ENCODE measurements around the gene ZNF837.

ZNF837 gene

GRCh38 chr19:58351990-58352755 is 28.7 kb downstream of the ZNF837 start:
- no peak overlapping the region for H3K4me3 ChIP-seq (ENCODE audit: low read depth, low read length)

- no peak overlapping the region for H3K4me3 ChIP-seq (ENCODE audit: low read depth, low read length)
Measured at GRCh38 chr19:58351558-58351878, 29.3 kb downstream of the ZNF837 start.

GRCh38 chr19:58350871-58351557 is 29.8 kb downstream of the ZNF837 start:
- no peak overlapping the region for H3K4me3 ChIP-seq (ENCODE audit: low read depth, low read length)

GRCh38 chr19:58350001-58350861 is 30.6 kb downstream of the ZNF837 start:
- H3K4me3 ChIP-seq (ENCODE audit: low read depth, low read length): no peak overlapping the region

- no peak overlapping the region for H3K4me3 ChIP-seq (ENCODE audit: low read depth, low read length)
Measured at GRCh38 chr19:58349590-58349989, 31.2 kb downstream of the ZNF837 start.

- H3K4me3 ChIP-seq (ENCODE audit: low read depth, low read length): peak overlapping the region; percentile 68
Measured at GRCh38 chr19:58348080-58348479, 32.8 kb downstream of the ZNF837 start.

- peak overlapping the region; percentile 68 for H3K4me3 ChIP-seq (ENCODE audit: low read depth, low read length)
Measured at GRCh38 chr19:58346961-58347929, 33.6 kb downstream of the ZNF837 start.

GRCh38 chr19:58345558-58345957 is 35.3 kb downstream of the ZNF837 start:
- H3K4me3 ChIP-seq (ENCODE audit: low read depth, low read length): no peak overlapping the region

- no peak overlapping the region for H3K4me3 ChIP-seq (ENCODE audit: low read depth, low read length)
Measured at GRCh38 chr19:58338825-58339558, 41.8 kb downstream of the ZNF837 start.

- no peak overlapping the region for H3K4me3 ChIP-seq (ENCODE audit: low read depth, low read length)
Measured at GRCh38 chr19:58338336-58338735, 42.5 kb downstream of the ZNF837 start.

GRCh38 chr19:58336820-58337219 is 44.0 kb downstream of the ZNF837 start:
- H3K4me3 ChIP-seq (ENCODE audit: low read depth, low read length): no peak overlapping the region

GRCh38 chr19:58336216-58336615 is 44.6 kb downstream of the ZNF837 start:
- no peak overlapping the region for H3K4me3 ChIP-seq (ENCODE audit: low read depth, low read length)

GRCh38 chr19:58335630-58336029 is 45.2 kb downstream of the ZNF837 start:
- H3K4me3 ChIP-seq (ENCODE audit: low read depth, low read length): no peak overlapping the region

- H3K4me3 ChIP-seq (ENCODE audit: low read depth, low read length): no peak overlapping the region
Measured at GRCh38 chr19:58334691-58335249, 46.1 kb downstream of the ZNF837 start.

- no peak overlapping the region for H3K4me3 ChIP-seq (ENCODE audit: low read depth, low read length)
Measured at GRCh38 chr19:58332697-58333096, 48.1 kb downstream of the ZNF837 start.

GRCh38 chr19:58330458-58330857 is 50.4 kb downstream of the ZNF837 start:
- no peak overlapping the region for H3K4me3 ChIP-seq (ENCODE audit: low read depth, low read length)

- H3K4me3 ChIP-seq (ENCODE audit: low read depth, low read length): no peak overlapping the region
Measured at GRCh38 chr19:58328999-58329398, 51.8 kb downstream of the ZNF837 start.

GRCh38 chr19:58326914-58327726 is 53.7 kb downstream of the ZNF837 start, which contains the start of gene ZSCAN22:
TSS of gene ZSCAN22 (plus strand) at chr19:58326994. CDS start at chr19:58334803, 7,809 bp downstream.
- peak within 1 kb of the TSS; percentile 97 for H3K4me3 ChIP-seq (ENCODE audit: low read depth, low read length)

All from iPS-11a (cell line).